NCI-H2196 treated with DMSO at 0.1 percent for 48 hours (cell line): ENCODE data around the gene PTCD1.

Experiments used
- DNase-seq: peaks from one replicate; lab custom pipeline; 2025; ENCODE audit not compliant: unreplicated experiment; lab: John Stamatoyannopoulos, UW

Gene PTCD1

GRCh38 chr7:99409192-99409572 lies 29.4 kb downstream of the PTCD1 start:
- no peak for DNase-seq

GRCh38 chr7:99408379-99409191 lies 30.0 kb downstream of the PTCD1 start, which contains the start of the genes BUD31 and PDAP1:
Gene BUD31 (plus strand): TSS chr7:99408969. CDS start chr7:99411093, 2,124 bp downstream.
Gene PDAP1 (minus strand): TSS chr7:99408597. CDS start chr7:99408548, 49 bp downstream.
- DNase-seq = peak; percentile 88

GRCh38 chr7:99407872-99408378 lies 30.7 kb downstream of the PTCD1 start:
- no peak for DNase-seq

GRCh38 chr7:99406557-99406956 lies 32.0 kb downstream of the PTCD1 start:
- DNase-seq = no peak

GRCh38 chr7:99404977-99405320 lies 33.6 kb downstream of the PTCD1 start:
- DNase-seq = no peak

GRCh38 chr7:99404235-99404976 lies 34.2 kb downstream of the PTCD1 start:
- no peak for DNase-seq

GRCh38 chr7:99403764-99404163 lies 34.8 kb downstream of the PTCD1 start:
- DNase-seq = no peak

- no peak for DNase-seq
These were observed 35.7 kb downstream of the PTCD1 start for GRCh38 chr7:99402854-99403253.

- no peak for DNase-seq
These were observed 39.0 kb downstream of the PTCD1 start for GRCh38 chr7:99399597-99399996.

GRCh38 chr7:99398891-99399445 lies 39.6 kb downstream of the PTCD1 start:
- no peak for DNase-seq

- no peak for DNase-seq
These were observed 41.2 kb downstream of the PTCD1 start for GRCh38 chr7:99397297-99397983.

- no peak for DNase-seq
These were observed 41.9 kb downstream of the PTCD1 start for GRCh38 chr7:99396418-99397296.

- DNase-seq = no peak
These were observed 42.8 kb downstream of the PTCD1 start for GRCh38 chr7:99395616-99396327.

GRCh38 chr7:99394188-99394502 lies 44.5 kb downstream of the PTCD1 start:
- DNase-seq = no peak

- peak; percentile 87 for DNase-seq
These were observed 45.0 kb downstream of the PTCD1 start for GRCh38 chr7:99393355-99394187.

- peak; percentile 88 for DNase-seq
These were observed 45.8 kb downstream of the PTCD1 start for GRCh38 chr7:99392659-99393354.

- no peak for DNase-seq
These were observed 46.6 kb downstream of the PTCD1 start for GRCh38 chr7:99392046-99392445.

- DNase-seq = no peak
These were observed 47.5 kb downstream of the PTCD1 start for GRCh38 chr7:99390941-99391602.
